ENCODE data around the gene KRT85. TPM values are rescaled to one million over a fixed set of nuclear protein-coding genes. Genes with fewer than 3 reads are reported as not detected.

KRT85 gene
- total RNA-seq, 1 donor from 2014 or later, result not detected

- no peak for TF ChIP-seq CTCF (IDR thresholded peaks at IDR 0.05; ENCODE audit: unreplicated experiment)
- Mint-ChIP-seq H3K27me3 (ENCODE audit: low read depth) (peaks cover 8% of the 10 kb centered on the region), H3K27ac (no peak overlapping the region), H3K4me1 (peaks cover 13% of the 10 kb centered on the region), H3K9me3 (peaks cover 6% of the 10 kb centered on the region), H3K4me3 (no peak overlapping the region), H3K36me3 (no peaks in the 10 kb centered on the region)
- DNase-seq (ENCODE audit: low spot score in 2 of 2, unreplicated experiment in 2 of 2), result no peak
Measured at GRCh38 chr12:52333321-52333720, 34.0 kb downstream of the KRT85 start.

GRCh38 chr12:52332381-52332780 lies 34.9 kb downstream of the KRT85 start:
- peaks cover 8% of the 10 kb centered on the region for H3K27me3 Mint-ChIP-seq (ENCODE audit: low read depth)
- no peaks in the 10 kb centered on the region for H3K36me3 Mint-ChIP-seq
- H3K4me1 Mint-ChIP-seq, result peaks cover 13% of the 10 kb centered on the region
- H3K4me3 Mint-ChIP-seq, result no peak overlapping the region
- no peak overlapping the region for H3K27ac Mint-ChIP-seq
- no peak for TF ChIP-seq CTCF (IDR thresholded peaks at IDR 0.05; ENCODE audit: unreplicated experiment)
- no peak for DNase-seq (ENCODE audit: low spot score in 2 of 2, unreplicated experiment in 2 of 2)
- peaks cover 6% of the 10 kb centered on the region for H3K9me3 Mint-ChIP-seq

- TF ChIP-seq CTCF (IDR thresholded peaks at IDR 0.05; ENCODE audit: unreplicated experiment), result no peak
- peaks cover 5% of the 10 kb centered on the region for H3K9me3 Mint-ChIP-seq
Measured at GRCh38 chr12:52331833-52332232, 35.4 kb downstream of the KRT85 start.

GRCh38 chr12:52331039-52331438 lies 36.2 kb downstream of the KRT85 start:
- Mint-ChIP-seq H3K4me3 (no peak overlapping the region), H3K36me3 (no peaks in the 10 kb centered on the region), H3K27ac (no peak overlapping the region), H3K27me3 (ENCODE audit: low read depth) (peaks cover 8% of the 10 kb centered on the region), H3K4me1 (peaks cover 11% of the 10 kb centered on the region), H3K9me3 (no peaks in the 10 kb centered on the region)
- no peak for TF ChIP-seq CTCF (IDR thresholded peaks at IDR 0.05; ENCODE audit: unreplicated experiment)
- no peak for DNase-seq (ENCODE audit: low spot score in 2 of 2, unreplicated experiment in 2 of 2)

More at GRCh38 chr12:52331833-52332232, 35.4 kb downstream of the KRT85 start:
- Mint-ChIP-seq H3K27ac (no peak overlapping the region), H3K36me3 (no peaks in the 10 kb centered on the region), H3K4me3 (no peak overlapping the region), H3K27me3 (ENCODE audit: low read depth) (peaks cover 8% of the 10 kb centered on the region), H3K4me1 (peaks cover 13% of the 10 kb centered on the region)
- DNase-seq (ENCODE audit: low spot score in 2 of 2, unreplicated experiment in 2 of 2), result no peak

GRCh38 chr12:52327830-52328500 lies 39.3 kb downstream of the KRT85 start:
- TF ChIP-seq CTCF (IDR thresholded peaks at IDR 0.05; ENCODE audit: unreplicated experiment), result no peak
- DNase-seq (ENCODE audit: low spot score in 2 of 2, unreplicated experiment in 2 of 2), result peak in 1 of 2 experiments; percentile 16
- peaks cover 4% of the 10 kb centered on the region for H3K4me1 Mint-ChIP-seq
- H3K36me3 Mint-ChIP-seq, result no peaks in the 10 kb centered on the region
- peaks cover 22% of the 10 kb centered on the region for H3K27me3 Mint-ChIP-seq (ENCODE audit: low read depth)
- H3K27ac Mint-ChIP-seq, result no peak overlapping the region
- H3K4me3 Mint-ChIP-seq, result no peak overlapping the region
- H3K9me3 Mint-ChIP-seq, result no peaks in the 10 kb centered on the region
